Panc1 (cell line): ENCODE measurements around the gene HOXD13.

Experiments used
- CTCF ChIP-seq: fragments of 450-650 bp; IDR thresholded peaks from 2 replicates; pipeline ENCODE4 v1.5.1; 2017; ENCODE audit warnings: mild to moderate bottlenecking
- REST ChIP-seq, 2 experiments: IDR thresholded peaks; 2 replicates each; pipeline ENCODE4 v1.6.1; 2011 to 2012; ENCODE audit warnings: low read depth in 2 of 2, control low read depth in 1 of 2, low read length in 1 of 2, mild to moderate bottlenecking in 1 of 2, moderate library complexity in 1 of 2; ENCODE audit not compliant: insufficient read depth in 1 of 2

GRCh38 chr2:176081837-176082524, 10.5 kb upstream of the HOXD13 start:
- no peak for TF ChIP-seq CTCF
- no peak for TF ChIP-seq REST (IDR thresholded peaks at IDR 0.05; ENCODE audit: insufficient read depth in 1 of 2, low read depth in 2 of 2, low read length in 1 of 2)
